BE2C (cell line): ENCODE results near the gene DCUN1D5.

Experiments
- DNase-seq: peaks from one replicate; pipeline ENCODE4 v3.0.0-alpha.2; 2020
- H3K27me3 ChIP-seq: fragments of 250-450 bp; sonication (Bioruptor Pico); 2 replicates; pipeline ENCODE4 v1.5.1; 2020; ENCODE audit warnings: mild to moderate bottlenecking
- H3K36me3 ChIP-seq: fragments of 250-450 bp; sonication (Bioruptor Pico); 2 replicates; pipeline ENCODE4 v1.5.1; 2020; ENCODE audit warnings: mild to moderate bottlenecking
- H3K4me1 ChIP-seq: fragments of 250-450 bp; sonication (Bioruptor Pico); 2 replicates; pipeline ENCODE4 v1.5.1; 2020
- H3K4me3 ChIP-seq: 2 replicates; pipeline ENCODE4 v1.5.1; 2011; ENCODE audit warnings: low read depth, low read length
- H3K9me3 ChIP-seq: fragments of 250-450 bp; sonication (Bioruptor Pico); 2 replicates; pipeline ENCODE4 v1.5.1; 2020
- CTCF ChIP-seq: IDR thresholded peaks from 2 replicates; pipeline ENCODE4 v1.5.1; 2012; ENCODE audit warnings: mild to moderate bottlenecking, low read depth, low read length

The DCUN1D5 gene

GRCh38 chr11:103016031-103016430 is 75.9 kb downstream of the DCUN1D5 start:
- TF ChIP-seq CTCF = no peak
- no peaks in the 10 kb centered on the region for H3K27me3 ChIP-seq
- no peaks in the 10 kb centered on the region for H3K9me3 ChIP-seq
- H3K36me3 ChIP-seq = no peaks in the 10 kb centered on the region
- DNase-seq = no peak
- no peak overlapping the region for H3K4me3 ChIP-seq
- H3K4me1 ChIP-seq = no peaks in the 10 kb centered on the region

GRCh38 chr11:103013421-103013820 is 78.5 kb downstream of the DCUN1D5 start:
- DNase-seq = no peak
- Histone ChIP-seq H3K36me3 (no peaks in the 10 kb centered on the region), H3K9me3 (no peaks in the 10 kb centered on the region), H3K4me1 (no peaks in the 10 kb centered on the region), H3K27me3 (no peaks in the 10 kb centered on the region), H3K4me3 (no peak overlapping the region)
- TF ChIP-seq CTCF = no peak
